22Rv1 (cell line): ENCODE data around the gene NXPE4.

Source experiments
- ZFX ChIP-seq: fragments of 450-650 bp; IDR thresholded peaks from 2 replicates; pipeline ENCODE4 v1.6.1; 2017; ENCODE audit warnings: antibody characterized with exemption, borderline replicate concordance
- TF ChIP-seq, protein P1 (sequence below): fragments of 450-650 bp; IDR thresholded peaks from 2 replicates; pipeline ENCODE4 v1.5.1; 2017; ENCODE audit warnings: mild to moderate bottlenecking

DNA sequence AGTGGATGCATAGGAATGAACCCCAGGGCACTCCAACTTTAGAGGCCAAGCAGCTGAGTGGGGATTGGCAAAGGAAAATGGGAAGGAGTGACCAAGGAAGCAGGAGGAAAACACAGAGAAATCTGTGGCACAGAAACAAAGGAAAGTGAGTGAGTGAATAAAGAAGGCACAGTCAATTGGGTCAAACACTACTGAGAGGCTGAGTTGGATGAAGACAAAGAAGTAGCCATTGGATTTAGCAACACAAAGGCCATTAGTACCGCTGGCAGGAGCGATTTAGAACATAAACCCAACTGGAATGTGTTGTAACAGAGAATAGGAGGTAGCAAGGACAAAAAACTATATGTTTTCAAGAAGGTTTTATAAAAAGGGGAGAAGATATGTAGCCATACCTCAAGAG lies 29.3 kb downstream of the NXPE4 start:
- TF ChIP-seq, protein P1, sequence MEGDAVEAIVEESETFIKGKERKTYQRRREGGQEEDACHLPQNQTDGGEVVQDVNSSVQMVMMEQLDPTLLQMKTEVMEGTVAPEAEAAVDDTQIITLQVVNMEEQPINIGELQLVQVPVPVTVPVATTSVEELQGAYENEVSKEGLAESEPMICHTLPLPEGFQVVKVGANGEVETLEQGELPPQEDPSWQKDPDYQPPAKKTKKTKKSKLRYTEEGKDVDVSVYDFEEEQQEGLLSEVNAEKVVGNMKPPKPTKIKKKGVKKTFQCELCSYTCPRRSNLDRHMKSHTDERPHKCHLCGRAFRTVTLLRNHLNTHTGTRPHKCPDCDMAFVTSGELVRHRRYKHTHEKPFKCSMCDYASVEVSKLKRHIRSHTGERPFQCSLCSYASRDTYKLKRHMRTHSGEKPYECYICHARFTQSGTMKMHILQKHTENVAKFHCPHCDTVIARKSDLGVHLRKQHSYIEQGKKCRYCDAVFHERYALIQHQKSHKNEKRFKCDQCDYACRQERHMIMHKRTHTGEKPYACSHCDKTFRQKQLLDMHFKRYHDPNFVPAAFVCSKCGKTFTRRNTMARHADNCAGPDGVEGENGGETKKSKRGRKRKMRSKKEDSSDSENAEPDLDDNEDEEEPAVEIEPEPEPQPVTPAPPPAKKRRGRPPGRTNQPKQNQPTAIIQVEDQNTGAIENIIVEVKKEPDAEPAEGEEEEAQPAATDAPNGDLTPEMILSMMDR = no peak
- TF ChIP-seq ZFX = no peak
